Prostate gland (tissue), 2 donors: Measurements from ENCODE around the gene ACE. TPM values are rescaled to one million over a fixed set of nuclear protein-coding genes. Genes with fewer than 3 reads are reported as not detected.

Experiments used
- DNase-seq: peaks from one replicate; pipeline ENCODE4 v3.0.0-alpha.2; 2019; ENCODE audit warnings: low spot score
- H3K27ac ChIP-seq, 2 donors: fragments of 200-600 bp; sonication (generic); 2 replicates each; pipeline ENCODE4 v1.5.1; 2017 to 2019
- H3K27me3 ChIP-seq: fragments of 200-600 bp; sonication (generic); replicated peaks from 2 replicates; pipeline ENCODE4 v1.5.1; 2019; ENCODE audit not compliant: insufficient read depth
- H3K36me3 ChIP-seq, 2 donors: fragments of 200-600 bp; sonication (generic); 1 replicate in 1 of 2; 2 replicates in 1 of 2; pipeline versions ENCODE4 v1.5.1 to v1.8.1; 2017 to 2019
- H3K4me1 ChIP-seq: fragments of 200-600 bp; sonication (generic); replicated peaks from 2 replicates; pipeline ENCODE4 v1.5.1; 2019
- H3K4me3 ChIP-seq, 2 donors: fragments of 200-600 bp; sonication (generic); 2 replicates each; pipeline ENCODE4 v1.5.1; 2017 to 2019
- H3K9me3 ChIP-seq: fragments of 200-600 bp; sonication (generic); 2 replicates; pipeline ENCODE4 v1.5.1; 2017
- POLR2A ChIP-seq: fragments of 450-650 bp; IDR thresholded peaks from one replicate; pipeline ENCODE4 v1.6.1; 2016; ENCODE audit warnings: antibody characterized with exemption, mild to moderate bottlenecking
- POLR2AphosphoS5 ChIP-seq: sonication (generic); formaldehyde crosslinking; IDR thresholded peaks from one replicate; pipeline ENCODE4 v1.6.1; 2017; ENCODE audit warnings: antibody characterized with exemption
- WGBS: methylation state at CpG from one replicate; pipeline ENCODE4 v1.1.5; 2018; 5-methylcytosine and 5-hydroxymethylcytosine counted together
- intact Hi-C: fragments of 100-400 bp; cut with DNase I; formaldehyde crosslinking; loops from one replicate; pipeline ENCODE4 v1.14.2; 2022
- total RNA-seq, 2 donors: library from RNA; depleted of rRNA; stranded (reverse); fragments of >200 nt; gene quantifications; one replicate each; pipeline ENCODE4 v1.1.0, GENCODE V29; 2016
- TF ChIP-seq, protein P1 (sequence below), 4 experiments: fragments of 200-600 bp in 2 of 4; fragments of 450-650 bp in 2 of 4; sonication (generic) in 2 of 4; IDR thresholded peaks; 1 replicate in 3 of 4; 2 replicates in 1 of 4; pipeline ENCODE4 v1.5.1; 2016 to 2019; ENCODE audit warnings: antibody characterized with exemption in 4 of 4, mild to moderate bottlenecking in 2 of 4, moderate library complexity in 2 of 4

ACE gene
- total RNA-seq, 2 donors from 2014 or later, result 42.8 to 54.6 TPM

DNA sequence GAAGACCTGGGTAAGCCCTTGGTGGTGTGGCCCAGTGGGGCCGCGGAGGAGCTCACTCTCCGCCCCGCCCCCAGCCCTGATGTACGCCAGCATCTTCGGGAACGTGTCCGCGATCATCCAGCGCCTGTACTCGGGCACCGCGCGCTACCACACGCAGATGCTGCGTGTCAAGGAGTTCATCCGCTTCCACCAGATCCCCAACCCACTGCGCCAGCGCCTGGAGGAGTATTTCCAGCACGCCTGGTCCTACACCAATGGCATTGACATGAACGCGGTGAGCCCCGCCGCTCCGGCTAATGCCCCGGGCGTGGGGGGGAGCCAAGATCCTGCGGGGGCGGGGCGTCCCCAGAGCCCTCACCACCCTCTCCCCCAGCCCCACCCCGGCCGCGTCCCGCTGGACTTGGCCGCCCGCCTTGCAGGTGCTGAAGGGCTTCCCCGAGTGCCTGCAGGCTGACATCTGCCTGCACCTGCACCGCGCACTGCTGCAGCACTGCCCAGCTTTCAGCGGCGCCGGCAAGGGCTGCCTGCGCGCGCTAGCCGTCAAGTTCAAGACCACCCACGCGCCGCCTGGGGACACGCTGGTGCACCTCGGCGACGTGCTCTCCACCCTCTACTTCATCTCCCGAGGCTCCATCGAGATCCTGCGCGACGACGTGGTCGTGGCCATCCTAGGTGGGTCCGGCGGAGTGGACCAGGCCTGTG, 61.3 kb downstream of the ACE start:
- DNase-seq, result no peak
- no peaks in the 10 kb centered on the region for H3K9me3 ChIP-seq
- peaks cover 7% of the 10 kb centered on the region for H3K4me1 ChIP-seq
- H3K36me3 ChIP-seq, result no peaks in the 10 kb centered on the region
- H3K27ac ChIP-seq, result no peak overlapping the region
- 2% methylated on average over 55 of the region's 62 CpGs for WGBS
- peak overlapping the region in 1 of 2 donors; percentile 16 for H3K4me3 ChIP-seq
- no peaks in the 10 kb centered on the region for H3K27me3 ChIP-seq
- intact Hi-C loops, result no loop called here
- TF ChIP-seq POLR2A (no peak), POLR2AphosphoS5 (no peak)
- TF ChIP-seq, protein P1, sequence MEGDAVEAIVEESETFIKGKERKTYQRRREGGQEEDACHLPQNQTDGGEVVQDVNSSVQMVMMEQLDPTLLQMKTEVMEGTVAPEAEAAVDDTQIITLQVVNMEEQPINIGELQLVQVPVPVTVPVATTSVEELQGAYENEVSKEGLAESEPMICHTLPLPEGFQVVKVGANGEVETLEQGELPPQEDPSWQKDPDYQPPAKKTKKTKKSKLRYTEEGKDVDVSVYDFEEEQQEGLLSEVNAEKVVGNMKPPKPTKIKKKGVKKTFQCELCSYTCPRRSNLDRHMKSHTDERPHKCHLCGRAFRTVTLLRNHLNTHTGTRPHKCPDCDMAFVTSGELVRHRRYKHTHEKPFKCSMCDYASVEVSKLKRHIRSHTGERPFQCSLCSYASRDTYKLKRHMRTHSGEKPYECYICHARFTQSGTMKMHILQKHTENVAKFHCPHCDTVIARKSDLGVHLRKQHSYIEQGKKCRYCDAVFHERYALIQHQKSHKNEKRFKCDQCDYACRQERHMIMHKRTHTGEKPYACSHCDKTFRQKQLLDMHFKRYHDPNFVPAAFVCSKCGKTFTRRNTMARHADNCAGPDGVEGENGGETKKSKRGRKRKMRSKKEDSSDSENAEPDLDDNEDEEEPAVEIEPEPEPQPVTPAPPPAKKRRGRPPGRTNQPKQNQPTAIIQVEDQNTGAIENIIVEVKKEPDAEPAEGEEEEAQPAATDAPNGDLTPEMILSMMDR (IDR thresholded peaks at IDR 0.05), result no peak

DNA sequence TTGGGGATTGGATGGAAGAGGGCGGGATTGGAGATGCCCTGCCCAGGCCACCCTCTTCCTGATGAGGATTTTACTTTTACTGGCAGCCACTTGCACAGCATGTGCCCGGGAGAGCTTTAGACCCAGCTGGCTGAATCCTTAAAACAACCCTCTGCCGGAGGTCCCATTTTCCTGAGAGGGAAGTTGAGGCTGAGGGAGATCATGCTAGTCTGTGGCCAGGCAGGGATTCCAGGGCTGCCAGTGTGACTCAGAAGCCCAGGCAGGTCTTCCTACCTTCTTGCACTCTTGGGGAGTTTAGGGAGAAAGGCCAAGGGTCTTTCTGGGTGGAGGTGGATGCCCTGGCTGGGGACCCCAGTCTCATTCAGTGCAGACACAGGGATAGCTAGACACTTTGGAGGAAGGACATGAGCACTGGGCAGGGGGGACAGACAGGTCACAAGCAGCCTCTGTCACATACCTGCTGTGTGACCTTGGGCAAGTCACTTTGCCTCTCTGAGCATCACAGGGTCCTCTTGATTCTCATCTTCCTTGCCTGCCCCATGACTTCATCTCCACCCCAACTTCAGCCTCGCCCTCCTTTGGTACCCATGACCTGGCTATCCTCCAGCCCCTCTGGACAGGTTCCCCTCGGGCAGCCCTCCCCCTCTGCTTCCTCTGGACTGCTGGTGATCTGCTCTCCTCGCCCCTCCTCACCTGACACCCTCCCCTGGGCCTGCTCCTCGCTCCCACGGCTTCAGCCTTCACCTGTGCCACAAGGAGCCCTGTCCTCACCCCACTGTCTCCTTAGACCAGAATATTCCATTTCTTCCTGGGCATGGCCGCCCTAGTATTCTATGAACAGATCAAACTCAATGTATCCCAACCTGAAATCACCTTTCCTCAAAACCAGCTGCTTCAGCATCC, 62.1 kb downstream of the ACE start:
- DNase-seq, result no peak
- intact Hi-C loops, result no loop called here
- H3K27me3 ChIP-seq, result no peaks in the 10 kb centered on the region
- WGBS, result 70% methylated on average over 9 of the region's 9 CpGs
- H3K27ac ChIP-seq, result no peak overlapping the region
- H3K9me3 ChIP-seq, result no peaks in the 10 kb centered on the region
- H3K36me3 ChIP-seq, result no peaks in the 10 kb centered on the region
- no peak overlapping the region for H3K4me3 ChIP-seq
- H3K4me1 ChIP-seq, result peaks cover 7% of the 10 kb centered on the region
- TF ChIP-seq POLR2A (no peak), POLR2AphosphoS5 (no peak)
- TF ChIP-seq, protein P1 (IDR thresholded peaks at IDR 0.05), result no peak

DNA sequence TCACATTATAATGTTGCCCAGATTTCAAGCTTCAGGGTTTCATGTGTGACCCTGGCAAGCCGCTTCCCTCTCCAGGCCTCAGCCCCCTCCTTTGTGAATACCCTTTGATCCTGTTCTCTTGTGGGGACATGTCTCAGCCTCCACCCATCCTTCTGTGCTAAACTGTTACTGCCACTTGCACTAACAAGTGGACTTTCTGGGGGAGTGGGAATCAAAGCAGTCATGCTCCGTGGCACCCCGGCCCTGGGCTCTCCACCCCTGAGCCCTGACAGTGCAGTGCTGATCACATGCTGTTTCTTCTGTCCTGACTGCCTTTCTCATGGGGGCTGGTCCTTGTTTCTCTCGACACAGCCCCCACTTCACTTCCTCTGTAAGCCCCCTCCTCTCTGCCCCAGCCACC, 63.7 kb downstream of the ACE start:
- TF ChIP-seq, protein P1 (IDR thresholded peaks at IDR 0.05), result no peak
- no peak for TF ChIP-seq POLR2A
- no peak for TF ChIP-seq POLR2AphosphoS5
- Histone ChIP-seq H3K27me3 (no peaks in the 10 kb centered on the region), H3K4me3 (no peak overlapping the region), H3K9me3 (no peaks in the 10 kb centered on the region), H3K36me3 (no peaks in the 10 kb centered on the region), H3K4me1 (peaks cover 7% of the 10 kb centered on the region), H3K27ac (no peak overlapping the region)
- WGBS, result 60% methylated on average over 4 of the region's 4 CpGs
- no peak for DNase-seq
- intact Hi-C loops, result no loop called here

DNA sequence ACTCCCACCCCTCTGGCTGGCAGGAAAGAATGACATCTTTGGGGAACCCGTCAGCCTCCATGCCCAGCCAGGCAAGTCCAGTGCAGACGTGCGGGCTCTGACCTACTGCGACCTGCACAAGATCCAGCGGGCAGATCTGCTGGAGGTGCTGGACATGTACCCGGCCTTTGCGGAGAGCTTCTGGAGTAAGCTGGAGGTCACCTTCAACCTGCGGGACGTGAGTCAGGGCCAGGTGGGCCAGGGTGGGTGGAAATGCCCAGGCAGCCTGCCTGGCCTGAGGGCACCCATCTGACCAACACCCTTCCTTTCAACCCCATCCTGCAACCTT, 65.3 kb downstream of the ACE start:
- no peaks in the 10 kb centered on the region for H3K9me3 ChIP-seq
- DNase-seq, result no peak
- H3K36me3 ChIP-seq, result no peaks in the 10 kb centered on the region
- no peak overlapping the region for H3K4me3 ChIP-seq
- no peaks in the 10 kb centered on the region for H3K27me3 ChIP-seq
- TF ChIP-seq POLR2A, result no peak
- no peak for TF ChIP-seq POLR2AphosphoS5
- TF ChIP-seq, protein P1 (IDR thresholded peaks at IDR 0.05), result no peak
- WGBS, result 97% methylated on average over 9 of the region's 9 CpGs
- peaks cover 7% of the 10 kb centered on the region for H3K4me1 ChIP-seq
- no peak overlapping the region for H3K27ac ChIP-seq
- intact Hi-C loops, result no loop called here
